Measurements from ENCODE around the gene MBOAT2.

Gene MBOAT2

GRCh38 chr2:8889978-8890377 lies 113.5 kb downstream of the MBOAT2 start:
- DNase-seq, result no peak

- DNase-seq, result no peak
These were observed 114.5 kb downstream of the MBOAT2 start for GRCh38 chr2:8888963-8889362.

GRCh38 chr2:8886876-8887275 lies 116.6 kb downstream of the MBOAT2 start:
- no peak for DNase-seq

- DNase-seq, result no peak
These were observed 117.3 kb downstream of the MBOAT2 start for GRCh38 chr2:8886202-8886518.

GRCh38 chr2:8885449-8886201 lies 117.9 kb downstream of the MBOAT2 start:
- no peak for DNase-seq

DNA sequence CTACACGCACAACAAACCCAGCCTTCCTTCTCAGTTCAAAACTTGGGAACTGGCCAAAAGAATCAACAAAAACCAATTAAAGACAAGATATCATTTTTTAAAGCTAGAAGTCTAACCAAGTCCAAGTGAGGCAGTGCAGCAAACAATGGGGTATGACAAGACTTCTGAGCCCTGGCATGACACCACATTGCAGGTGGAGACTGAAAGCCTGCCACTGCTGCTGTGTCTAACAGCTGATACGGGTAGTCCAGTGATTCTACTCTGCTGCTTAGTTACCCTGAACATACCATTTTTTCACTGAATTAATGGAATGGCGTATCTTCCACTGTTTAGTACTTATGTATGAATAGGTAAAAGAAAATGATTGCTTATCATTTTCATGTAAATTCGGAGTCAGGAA lies 118.7 kb downstream of the MBOAT2 start:
- no peak for DNase-seq

GRCh38 chr2:8882094-8882493 lies 121.4 kb downstream of the MBOAT2 start:
- DNase-seq, result no peak

GRCh38 chr2:8877894-8878293 lies 125.6 kb downstream of the MBOAT2 start:
- no peak for DNase-seq

DNA sequence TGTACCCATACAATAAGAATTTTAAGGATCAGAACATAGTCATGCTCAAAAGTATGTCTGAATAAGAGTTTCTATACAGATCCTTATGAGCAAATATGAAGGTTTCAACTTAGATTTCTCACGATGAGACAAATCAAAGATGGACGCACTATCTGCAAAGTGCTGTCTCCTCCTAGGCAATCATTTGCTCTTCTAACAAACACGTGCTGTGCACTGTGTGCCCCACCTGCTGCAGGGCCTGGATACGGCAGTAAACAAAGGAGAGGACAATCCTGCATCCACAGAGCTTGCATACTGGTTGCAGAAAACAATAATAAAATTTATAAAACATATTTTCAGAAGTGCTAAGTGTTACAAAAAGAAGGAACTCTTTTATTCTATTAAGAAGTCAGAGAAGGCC lies 126.2 kb downstream of the MBOAT2 start:
- no peak for DNase-seq

DNA sequence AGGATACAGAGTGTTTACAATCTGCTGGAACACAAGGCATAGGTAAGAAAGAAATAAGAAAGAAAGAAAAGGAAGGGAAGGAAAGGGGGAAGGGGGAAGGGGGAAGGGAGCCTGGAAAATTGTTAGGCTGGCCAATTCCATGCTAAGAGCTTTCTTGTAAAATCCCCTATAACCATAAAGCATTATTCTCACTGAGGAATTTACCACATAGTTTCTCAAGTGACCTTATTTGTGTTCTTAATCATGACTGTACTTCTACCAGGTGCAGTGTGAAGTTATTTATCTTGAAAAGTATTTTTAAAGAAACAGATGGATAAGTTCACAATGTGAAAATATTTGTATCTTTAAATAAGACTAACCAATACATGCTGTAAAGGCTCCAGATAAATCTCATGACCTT lies 126.9 kb downstream of the MBOAT2 start:
- no peak for DNase-seq

DNA sequence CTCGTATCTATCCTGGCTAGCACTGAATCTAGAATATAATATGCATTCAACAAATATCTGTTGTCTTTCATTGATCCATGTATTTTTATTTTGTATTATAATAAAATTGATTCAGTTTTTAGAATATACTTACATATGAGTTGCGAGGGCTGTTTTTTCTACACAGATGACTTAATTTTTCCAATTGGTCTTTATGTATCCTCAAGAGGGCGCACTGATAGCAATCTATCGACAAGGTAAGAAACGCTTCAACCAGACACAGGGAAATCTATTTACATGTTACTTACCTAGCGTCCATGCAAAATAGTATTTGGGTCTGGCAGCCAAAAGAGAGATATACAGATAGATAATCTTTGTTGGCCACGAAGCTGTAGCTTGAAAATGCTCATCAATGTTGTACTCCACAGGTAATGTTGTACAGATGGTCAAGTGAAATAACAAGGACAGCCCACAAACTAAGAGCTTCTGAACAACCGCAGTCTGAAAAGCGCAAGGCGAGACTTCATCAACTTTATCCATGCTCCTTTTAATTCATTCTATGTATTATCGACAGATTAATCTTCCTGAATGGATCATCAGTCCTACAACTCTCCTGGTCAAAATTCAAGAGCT lies 130.6 kb downstream of the MBOAT2 start:
- no peak for DNase-seq

GRCh38 chr2:8870441-8870840 lies 133.0 kb downstream of the MBOAT2 start:
- no peak for DNase-seq

DNA sequence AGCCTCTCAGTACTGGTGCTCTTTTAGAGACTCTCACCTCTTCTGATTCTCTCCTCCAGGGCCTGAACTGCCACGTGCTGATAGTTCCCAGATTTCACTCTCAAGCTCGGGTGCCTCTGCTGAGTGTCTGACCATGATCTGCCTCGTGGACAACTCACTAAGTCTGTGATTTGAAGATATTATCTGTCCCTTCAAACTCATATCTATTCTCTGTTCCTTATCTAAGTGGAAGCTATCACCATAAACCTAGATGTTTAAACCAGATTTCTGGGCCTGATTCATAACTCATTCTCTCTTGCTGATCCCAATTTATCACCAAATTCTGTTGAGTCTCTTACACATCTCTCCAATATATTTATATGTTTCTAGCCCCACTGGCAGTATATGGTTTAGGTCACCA lies 136.1 kb downstream of the MBOAT2 start:
- DNase-seq, result no peak

DNA sequence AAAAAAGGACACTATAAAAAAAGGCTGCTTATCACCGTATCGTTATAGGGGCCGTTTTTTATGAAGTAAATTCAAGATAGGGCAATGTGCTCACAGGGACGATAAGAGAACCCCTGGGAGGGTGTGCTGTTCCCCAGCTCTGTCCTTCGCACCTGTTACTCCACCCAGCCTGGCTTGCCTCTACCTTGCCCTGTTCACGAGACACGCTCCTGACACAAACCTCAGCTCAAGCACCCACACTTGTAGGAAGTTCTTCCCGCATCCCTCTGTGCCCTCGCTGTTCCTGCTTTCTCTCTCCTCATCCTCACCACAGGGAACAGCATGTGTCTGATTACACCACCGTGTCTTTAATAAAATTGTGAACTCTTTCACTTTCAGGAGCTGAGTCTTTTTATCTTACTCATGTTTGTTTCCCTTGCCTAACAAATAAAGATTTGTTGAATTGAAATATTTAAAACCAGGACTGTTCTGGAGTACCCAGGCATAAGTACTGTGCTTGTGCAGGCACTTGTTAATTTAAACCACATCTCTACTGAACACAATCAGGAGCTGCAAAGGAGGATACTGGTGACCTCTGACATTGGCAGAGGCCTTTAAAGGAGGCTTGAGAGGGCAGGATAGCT lies 140.0 kb downstream of the MBOAT2 start:
- DNase-seq, result no peak

DNA sequence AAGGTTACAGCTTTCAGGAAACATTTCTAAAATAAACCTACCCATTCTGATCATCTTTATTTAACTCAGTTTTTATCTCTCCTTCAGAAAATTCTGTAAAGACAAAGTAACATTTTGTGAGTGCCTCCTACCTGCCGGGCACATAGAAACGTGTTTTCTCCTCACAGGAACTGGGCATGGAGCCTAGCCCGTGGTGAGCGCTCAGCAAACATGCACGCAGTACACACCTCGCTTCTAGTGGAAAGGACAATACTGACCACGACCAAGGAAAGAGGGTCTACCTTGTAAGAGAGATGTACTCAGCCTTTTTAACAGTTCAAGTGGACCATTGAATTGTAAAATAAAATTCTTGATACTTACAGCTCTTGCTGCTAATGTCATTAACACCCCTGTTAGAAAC lies 141.3 kb downstream of the MBOAT2 start:
- DNase-seq, result no peak

- no peak for DNase-seq
These were observed 141.7 kb downstream of the MBOAT2 start for GRCh38 chr2:8861797-8862196.

GRCh38 chr2:8860239-8860638 lies 143.2 kb downstream of the MBOAT2 start:
- no peak for DNase-seq

DNA sequence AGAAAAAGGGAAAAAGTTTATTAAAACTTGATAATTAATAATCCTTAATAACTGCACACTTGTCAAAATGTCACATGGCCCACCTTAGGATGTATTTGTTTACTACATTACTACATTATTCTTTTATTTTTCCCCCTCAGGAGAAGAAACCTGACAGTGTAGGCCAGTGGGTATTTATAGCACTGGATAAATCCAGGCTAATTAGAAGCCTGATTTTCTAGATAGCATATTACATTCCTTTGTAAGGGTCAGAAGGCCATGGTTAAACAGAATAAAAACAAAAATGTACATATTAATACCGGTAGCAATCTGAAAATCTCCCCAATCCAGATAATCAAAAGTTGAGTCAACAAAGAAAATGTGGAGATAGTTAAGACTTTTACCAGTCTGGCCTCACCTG lies 144.6 kb downstream of the MBOAT2 start:
- DNase-seq, result no peak

- DNase-seq, result no peak
These were observed 145.2 kb downstream of the MBOAT2 start for GRCh38 chr2:8858264-8858663.

GRCh38 chr2:8857709-8858108 lies 145.8 kb downstream of the MBOAT2 start:
- DNase-seq, result no peak

DNA sequence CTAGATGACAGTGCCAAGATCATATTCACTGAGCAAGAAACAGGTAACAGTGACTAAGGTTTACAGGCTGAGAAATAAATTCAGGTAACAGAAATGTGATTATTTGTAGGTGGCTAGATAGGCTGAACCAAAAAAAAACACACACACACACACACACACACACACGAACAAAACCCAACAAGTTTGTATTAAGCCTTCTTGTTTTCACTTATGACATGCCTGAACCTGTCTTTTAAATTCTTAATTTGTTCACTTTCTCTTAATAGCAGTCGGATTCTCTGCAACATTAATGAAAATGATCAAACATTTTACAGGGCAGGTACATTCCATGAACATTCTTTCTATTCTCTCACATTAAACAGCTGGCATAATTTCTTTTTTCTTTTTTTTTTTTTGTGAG lies 147.3 kb downstream of the MBOAT2 start:
- no peak for DNase-seq

GRCh38 chr2:8855010-8855409 lies 148.5 kb downstream of the MBOAT2 start:
- DNase-seq, result no peak

- no peak for DNase-seq
These were observed 150.1 kb downstream of the MBOAT2 start for GRCh38 chr2:8853426-8853825.

DNA sequence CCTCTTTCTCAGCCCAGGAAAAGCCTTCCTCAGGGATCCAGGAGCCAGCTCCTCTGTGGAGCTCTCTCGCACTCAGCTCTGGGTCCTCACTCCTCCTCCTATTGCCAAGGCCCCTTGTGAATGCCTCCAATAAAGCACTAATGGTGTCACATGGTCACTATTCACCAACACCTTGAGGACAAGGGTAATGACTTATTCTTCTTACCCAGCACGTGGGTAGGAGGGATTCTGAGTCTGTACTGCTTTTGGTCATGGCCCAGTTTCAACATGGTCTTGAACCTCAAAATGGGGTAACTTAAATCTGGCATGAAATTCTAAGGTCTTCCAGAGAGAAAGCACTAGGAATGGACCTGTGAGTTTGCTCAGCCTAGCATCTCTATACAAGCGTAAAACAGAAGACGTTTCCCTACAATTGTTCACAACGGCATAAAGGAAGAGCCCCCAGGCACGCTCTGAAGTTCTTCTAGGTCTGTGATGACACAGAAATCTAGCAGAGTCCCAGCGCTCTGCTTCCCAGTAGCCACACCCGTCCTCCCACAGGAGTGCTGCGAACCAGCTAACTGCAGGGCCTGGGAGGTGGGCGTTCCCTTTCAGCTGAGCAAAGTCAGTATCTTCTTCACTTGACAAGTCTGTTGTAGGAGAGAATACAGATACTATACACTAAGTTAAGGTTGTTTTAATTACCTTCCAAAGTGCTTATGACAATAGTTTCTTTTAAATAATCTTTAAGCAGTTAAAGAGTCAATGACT lies 151.5 kb downstream of the MBOAT2 start:
- no peak for DNase-seq
